ENCODE measurements around the gene BIRC5. TPM values are rescaled to one million over a fixed set of nuclear protein-coding genes. Genes with fewer than 3 reads are reported as not detected.

The BIRC5 gene
- polyA plus RNA-seq, 1 experiment = 30.7 TPM

GRCh38 chr17:78255029-78255656 lies 41.1 kb downstream of the BIRC5 start:
- POLR2A ChIA-PET = interaction anchor here (0.5 to 0.6 kb wide), 2 partner anchors 50 to 86 kb away, joined by 3 to 9 read pairs; no protein-coding TSS in a partner anchor

GRCh38 chr17:78255953-78256706 lies 42.1 kb downstream of the BIRC5 start:
- ChIA-PET CTCF (interaction anchor here (0.6 to 1.8 kb wide), 4 partner anchors 14 to 143 kb away, joined by 3 to 5 read pairs (median 4); partner anchors contain the start of gene SOCS3), POLR2A (interaction anchor here (0.5 kb wide), 1 partner anchor 98 kb away, joined by 7 read pairs; no protein-coding TSS in a partner anchor)
- Histone ChIP-seq H3K27me3 (ENCODE audit: control insufficient read depth, insufficient read depth, low read length) (peaks cover 2% of the 10 kb centered on the region; the same call in 1 of the 2 replicates), H3K4me3 (ENCODE audit: low read depth, low read length) (no peak overlapping the region), H3K36me3 (ENCODE audit: control insufficient read depth, insufficient read depth, low read length) (no peaks in the 10 kb centered on the region)
- TF ChIP-seq, protein P1, sequence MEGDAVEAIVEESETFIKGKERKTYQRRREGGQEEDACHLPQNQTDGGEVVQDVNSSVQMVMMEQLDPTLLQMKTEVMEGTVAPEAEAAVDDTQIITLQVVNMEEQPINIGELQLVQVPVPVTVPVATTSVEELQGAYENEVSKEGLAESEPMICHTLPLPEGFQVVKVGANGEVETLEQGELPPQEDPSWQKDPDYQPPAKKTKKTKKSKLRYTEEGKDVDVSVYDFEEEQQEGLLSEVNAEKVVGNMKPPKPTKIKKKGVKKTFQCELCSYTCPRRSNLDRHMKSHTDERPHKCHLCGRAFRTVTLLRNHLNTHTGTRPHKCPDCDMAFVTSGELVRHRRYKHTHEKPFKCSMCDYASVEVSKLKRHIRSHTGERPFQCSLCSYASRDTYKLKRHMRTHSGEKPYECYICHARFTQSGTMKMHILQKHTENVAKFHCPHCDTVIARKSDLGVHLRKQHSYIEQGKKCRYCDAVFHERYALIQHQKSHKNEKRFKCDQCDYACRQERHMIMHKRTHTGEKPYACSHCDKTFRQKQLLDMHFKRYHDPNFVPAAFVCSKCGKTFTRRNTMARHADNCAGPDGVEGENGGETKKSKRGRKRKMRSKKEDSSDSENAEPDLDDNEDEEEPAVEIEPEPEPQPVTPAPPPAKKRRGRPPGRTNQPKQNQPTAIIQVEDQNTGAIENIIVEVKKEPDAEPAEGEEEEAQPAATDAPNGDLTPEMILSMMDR (IDR thresholded peaks at IDR 0.05; ENCODE audit: insufficient read depth, low read depth, low read length) = no peak
- no peak for DNase-seq (ENCODE audit: low read depth)

More at GRCh38 chr17:78255029-78255656, 41.1 kb downstream of the BIRC5 start:
- H3K36me3 ChIP-seq (ENCODE audit: control insufficient read depth, insufficient read depth, low read length) = no peaks in the 10 kb centered on the region
- no peak overlapping the region for H3K4me3 ChIP-seq (ENCODE audit: low read depth, low read length)
- CTCF ChIA-PET = interaction anchor here (1.5 kb wide), 1 partner anchor 105 kb away, joined by 3 read pairs; the partner anchor contains the start of gene SOCS3
- H3K27me3 ChIP-seq (ENCODE audit: control insufficient read depth, insufficient read depth, low read length) = peaks cover 2% of the 10 kb centered on the region
- DNase-seq (ENCODE audit: low read depth) = no peak
- TF ChIP-seq, protein P1 (IDR thresholded peaks at IDR 0.05; ENCODE audit: insufficient read depth, low read depth, low read length) = no peak

DNA sequence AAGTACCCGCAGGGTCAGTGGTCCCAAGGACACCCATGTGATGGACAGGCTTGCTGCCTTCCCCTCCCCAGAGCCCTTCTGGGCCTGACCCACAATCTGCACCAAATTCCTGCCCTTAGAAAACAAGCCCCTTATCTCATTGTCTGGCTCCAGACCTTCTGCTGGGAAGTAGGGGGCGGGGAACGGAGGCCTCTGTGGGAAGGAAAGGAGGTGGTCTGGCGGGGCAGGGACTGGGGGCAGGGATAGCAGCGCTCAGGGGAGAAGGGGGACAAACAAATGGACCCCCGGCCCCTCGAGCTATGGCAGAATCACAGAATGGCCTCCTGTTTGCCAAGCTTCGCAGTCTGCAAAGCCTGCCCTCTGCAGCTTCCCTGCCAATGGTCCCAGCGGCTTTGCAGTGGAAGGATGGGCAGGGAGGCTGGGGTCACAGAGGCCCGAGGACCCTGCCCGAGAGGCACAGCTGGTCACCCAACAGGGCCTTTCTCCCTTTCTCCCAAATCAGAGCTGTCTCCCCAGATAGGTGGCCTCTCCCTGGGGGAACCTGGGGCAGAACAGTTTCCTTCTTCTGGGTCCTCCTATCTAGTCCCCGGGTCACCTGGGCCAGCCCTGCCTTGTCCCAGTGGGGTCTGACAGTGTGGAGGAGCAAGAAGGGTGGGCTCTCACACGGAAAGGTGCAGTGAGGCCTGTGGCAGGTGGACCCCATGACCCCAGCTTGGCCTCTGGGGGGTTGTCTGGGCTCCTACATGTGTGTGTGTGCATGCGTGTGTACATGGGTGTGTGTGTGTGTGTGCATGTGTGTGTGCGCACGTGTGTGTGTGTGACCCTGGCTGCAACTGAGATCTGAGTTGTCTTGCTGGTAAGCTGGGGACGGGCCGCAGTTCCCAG lies 42.9 kb downstream of the BIRC5 start:
- ChIA-PET POLR2A (interaction anchor here (0.5 kb wide), 1 partner anchor 97 kb away, joined by 7 read pairs; no protein-coding TSS in a partner anchor), CTCF (interaction anchor here (0.6 to 1.8 kb wide), 3 partner anchors 13 to 144 kb away, joined by 3 to 5 read pairs (median 4); no protein-coding TSS in a partner anchor)
- no peak overlapping the region for H3K4me3 ChIP-seq (ENCODE audit: low read depth, low read length)
- DNase-seq (ENCODE audit: low read depth) = no peak
- TF ChIP-seq, protein P1 (IDR thresholded peaks at IDR 0.05; ENCODE audit: insufficient read depth, low read depth, low read length) = no peak
- H3K27me3 ChIP-seq (ENCODE audit: control insufficient read depth, insufficient read depth, low read length) = peaks cover 2% of the 10 kb centered on the region; the same call in 1 of the 2 replicates
- no peaks in the 10 kb centered on the region for H3K36me3 ChIP-seq (ENCODE audit: control insufficient read depth, insufficient read depth, low read length)

DNA sequence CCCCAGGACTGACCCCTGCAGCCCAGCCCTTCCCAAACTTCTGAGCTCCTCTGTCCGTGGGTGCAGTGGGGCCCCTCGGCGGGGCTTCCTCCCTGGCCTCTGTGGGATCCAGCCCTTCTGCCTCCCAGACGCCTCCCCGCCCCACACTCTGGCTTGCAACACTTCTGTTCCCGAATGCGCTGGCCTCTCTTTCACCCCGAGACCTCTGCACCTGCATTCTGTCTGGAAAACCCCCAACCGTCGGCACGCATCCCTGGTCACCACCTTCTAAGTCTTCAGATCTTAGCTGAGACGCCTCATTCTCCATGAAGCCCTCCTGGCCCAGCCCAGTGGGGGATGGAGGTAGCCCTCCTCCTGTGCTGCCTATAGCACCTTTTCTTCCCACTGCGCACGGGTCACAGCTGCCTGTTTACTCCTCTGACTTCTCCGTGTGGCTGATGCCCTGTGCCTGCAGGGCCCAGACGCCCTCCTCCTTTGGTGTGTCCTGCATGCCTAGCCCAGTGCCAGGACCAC lies 43.8 kb downstream of the BIRC5 start:
- TF ChIP-seq, protein P1 (IDR thresholded peaks at IDR 0.05; ENCODE audit: insufficient read depth, low read depth, low read length) = no peak
- Histone ChIP-seq H3K27me3 (ENCODE audit: control insufficient read depth, insufficient read depth, low read length) (peaks cover 2% of the 10 kb centered on the region; the same call in 1 of the 2 replicates), H3K36me3 (ENCODE audit: control insufficient read depth, insufficient read depth, low read length) (no peaks in the 10 kb centered on the region), H3K4me3 (ENCODE audit: low read depth, low read length) (no peak overlapping the region)
- no peak for DNase-seq (ENCODE audit: low read depth)
- ChIA-PET CTCF (interaction anchor here (1.8 kb wide), 1 partner anchor 12 kb away, joined by 5 read pairs; no protein-coding TSS in a partner anchor), POLR2A (interaction anchor here (0.6 kb wide), 1 partner anchor 161 kb away, joined by 4 read pairs; no protein-coding TSS in a partner anchor)

Measured in BJ (cell line).